HG03108 (cell line): ENCODE results near the gene IFNLR1.
"Not testable (repeated sequence)": the region's sequence is repeated elsewhere in the genome, so short reads cannot be mapped to it uniquely, and the experiment has no call there.

Source experiments
- ATAC-seq: cut with Tn5 transposase; IDR thresholded peaks from one replicate; pipeline ENCODE4 v1.9.1; 2021; ENCODE audit warnings: moderate library complexity; ENCODE audit not compliant: unreplicated experiment

IFNLR1 gene

GRCh38 chr1:24186993-24187790 is at the start of gene IFNLR1:
Gene IFNLR1, minus strand, starts transcription at chr1:24187289. Its CDS starts 41 bp downstream, at chr1:24187248.
- ATAC-seq: no peak

- peak; percentile 64 for ATAC-seq
Observed at GRCh38 chr1:24235921-24236788, 49.1 kb upstream of the IFNLR1 start.

- no peak for ATAC-seq
Observed at GRCh38 chr1:24233684-24234600, 46.9 kb upstream of the IFNLR1 start.

GRCh38 chr1:24231701-24232100 is 44.6 kb upstream of the IFNLR1 start:
- no peak for ATAC-seq

GRCh38 chr1:24228311-24228710 is 41.2 kb upstream of the IFNLR1 start:
- no peak for ATAC-seq

GRCh38 chr1:24226749-24227148 is 39.7 kb upstream of the IFNLR1 start:
- no peak for ATAC-seq

GRCh38 chr1:24224761-24225160 is 37.7 kb upstream of the IFNLR1 start:
- ATAC-seq: no peak

- no peak for ATAC-seq
Observed at GRCh38 chr1:24224086-24224485, 37.0 kb upstream of the IFNLR1 start.

GRCh38 chr1:24222793-24223192 is 35.7 kb upstream of the IFNLR1 start:
- ATAC-seq: no peak

- no peak for ATAC-seq
Observed at GRCh38 chr1:24222008-24222605, 35.0 kb upstream of the IFNLR1 start.

- ATAC-seq: no peak
Observed at GRCh38 chr1:24221246-24221645, 34.2 kb upstream of the IFNLR1 start.

GRCh38 chr1:24216276-24217074 is 29.4 kb upstream of the IFNLR1 start:
- ATAC-seq: no peak

- no peak for ATAC-seq
Observed at GRCh38 chr1:24215226-24215814, 28.2 kb upstream of the IFNLR1 start.

- ATAC-seq: no peak
Observed at GRCh38 chr1:24212376-24212775, 25.3 kb upstream of the IFNLR1 start.

GRCh38 chr1:24210195-24210627 is 23.1 kb upstream of the IFNLR1 start:
- no peak for ATAC-seq

GRCh38 chr1:24209097-24209496 is 22.0 kb upstream of the IFNLR1 start:
- ATAC-seq: no peak

- no peak for ATAC-seq
Observed at GRCh38 chr1:24207709-24208108, 20.6 kb upstream of the IFNLR1 start.

GRCh38 chr1:24207395-24207687 is 20.3 kb upstream of the IFNLR1 start:
- not testable (repeated sequence) for ATAC-seq
